PC-9 (cell line): ENCODE measurements around the gene GDPD3.

Source experiments
- CTCF ChIP-seq: fragments of 200-600 bp; sonication (generic); conservative IDR thresholded peaks from 2 replicates; pipeline ENCODE4 v1.6.1; 2017; ENCODE audit warnings: mixed run types, antibody characterized with exemption, mild to moderate bottlenecking, moderate library complexity
- EZH2 ChIP-seq: fragments of 200-600 bp; sonication (generic); IDR thresholded peaks from 2 replicates; pipeline ENCODE4 v1.8.0; 2017; ENCODE audit warnings: antibody characterized with exemption, low read depth

- TF ChIP-seq CTCF, result no peak
- TF ChIP-seq EZH2, result no peak
Observed at GRCh38 chr16:30113031-30113710, at the start of gene GDPD3.
